ENCODE measurements around the gene SMURF2. TPM values are rescaled to one million over a fixed set of nuclear protein-coding genes. Genes with fewer than 3 reads are reported as not detected.

SMURF2 gene
- polyA plus RNA-seq, 1 of the 3 experiments (the other 2 are of a cell fraction) = 36.6 TPM

DNA sequence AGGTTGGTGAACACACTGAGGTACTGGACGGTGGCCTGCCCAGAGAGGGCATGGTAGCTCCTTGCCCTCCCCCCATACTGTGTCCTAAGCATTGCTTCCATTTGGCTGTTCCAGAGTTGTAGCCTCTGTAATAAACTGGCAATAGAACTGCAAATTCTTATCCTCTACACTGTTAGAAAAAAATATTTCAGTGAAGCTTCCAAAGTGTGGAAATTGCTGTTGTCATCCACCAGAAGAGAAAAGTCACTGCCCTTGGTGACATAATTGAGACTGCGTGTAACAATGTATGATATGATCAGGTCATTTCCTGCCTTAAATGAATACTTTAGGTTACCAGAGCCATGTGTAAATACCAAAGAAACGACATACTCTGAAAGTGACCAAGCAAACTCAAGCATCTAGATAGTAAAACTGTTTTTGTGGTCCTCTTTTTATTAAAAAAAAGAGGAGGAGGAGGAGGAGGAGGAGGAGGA is 89.4 kb downstream of the SMURF2 start:
- 34% methylated on average over 3 of the region's 3 CpGs for WGBS (ENCODE audit: low lambda C conversion rate)
- POLR2A ChIA-PET = no interaction called here
- Histone ChIP-seq H3K4me2 (peak overlapping the region; percentile 20; the same call in 1 of the 2 replicates), H3K9me3 (no peaks in the 10 kb centered on the region), H3K9me2 (no peaks in the 10 kb centered on the region), H3K27ac (ENCODE audit: low read depth in 2 of 2, low read length in 1 of 2) (peak overlapping the region in 1 of 2 experiments; percentile 71; a peak in 2 of 4 replicates), H3F3A (replicated peaks; ENCODE audit: insufficient read depth) (peaks cover 84% of the 10 kb centered on the region), H2AFZ (ENCODE audit: low read depth) (no peak overlapping the region), H3K4me3 (ENCODE audit: low read depth in 2 of 2, low read length in 1 of 2) (no peak overlapping the region), H3K27me3 (ENCODE audit: insufficient read depth) (no peaks in the 10 kb centered on the region), H3K36me3 (replicated peaks in 1 of 2; ENCODE audit: control insufficient read depth in 1 of 2, insufficient read depth in 2 of 2, low read length in 1 of 2) (peaks cover 28 to 90% of the 10 kb centered on the region in 2 experiments), H3K9ac (peak overlapping the region; percentile 12; the same call in 1 of the 2 replicates), H4K20me1 (ENCODE audit: insufficient read depth) (peaks cover 44% of the 10 kb centered on the region), H3K4me1 (ENCODE audit: control insufficient read depth in 1 of 2, insufficient read depth in 2 of 2, low read depth in 1 of 2, low read length in 1 of 2) (peaks cover 4 to 29% of the 10 kb centered on the region in 2 experiments), H3K79me2 (ENCODE audit: insufficient read depth) (peaks cover 92% of the 10 kb centered on the region)
- CTCF ChIA-PET = interaction anchor here (0.6 to 1.3 kb wide), 7 partner anchors 11 to 1513 kb away, joined by 3 to 4 read pairs (median 3); no protein-coding TSS in a partner anchor
- no peak for DNase-seq
- TF ChIP-seq TAF1 (IDR thresholded peaks at IDR 0.05; ENCODE audit: borderline replicate concordance, low read depth, low read length) = no peak
- TF ChIP-seq GABPA (IDR thresholded peaks at IDR 0.05; ENCODE audit: low read depth) = no peak
- TF ChIP-seq TCF12 (IDR thresholded peaks at IDR 0.05) = peak; percentile 27; the same call in 1 of the 2 replicates
- TF ChIP-seq, protein P1, sequence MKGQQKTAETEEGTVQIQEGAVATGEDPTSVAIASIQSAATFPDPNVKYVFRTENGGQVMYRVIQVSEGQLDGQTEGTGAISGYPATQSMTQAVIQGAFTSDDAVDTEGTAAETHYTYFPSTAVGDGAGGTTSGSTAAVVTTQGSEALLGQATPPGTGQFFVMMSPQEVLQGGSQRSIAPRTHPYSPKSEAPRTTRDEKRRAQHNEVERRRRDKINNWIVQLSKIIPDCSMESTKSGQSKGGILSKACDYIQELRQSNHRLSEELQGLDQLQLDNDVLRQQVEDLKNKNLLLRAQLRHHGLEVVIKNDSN (IDR thresholded peaks at IDR 0.05; ENCODE audit: borderline replicate concordance, low read depth) = no peak

DNA sequence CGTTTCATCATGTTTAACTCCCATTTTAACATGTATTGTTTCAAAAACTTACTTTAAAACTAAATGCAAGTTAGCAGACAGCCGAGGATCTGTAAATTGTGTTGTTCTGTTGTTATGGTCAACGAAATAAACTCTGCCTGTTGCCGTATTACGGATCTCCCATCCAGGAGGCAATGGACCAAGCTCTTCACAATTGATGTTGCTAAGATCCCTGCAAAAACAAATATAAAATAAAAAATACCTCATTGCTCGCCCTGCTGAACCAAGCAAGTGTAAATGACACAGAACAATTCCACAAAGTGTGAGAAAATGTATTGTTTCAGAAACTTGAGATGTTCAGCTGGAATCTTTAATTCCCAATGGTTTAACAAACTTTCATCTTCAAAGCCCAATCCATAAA is 90.4 kb downstream of the SMURF2 start:
- H3K36me3 ChIP-seq (replicated peaks in 1 of 2; ENCODE audit: control insufficient read depth in 1 of 2, insufficient read depth in 2 of 2, low read length in 1 of 2) = peaks cover 28 to 91% of the 10 kb centered on the region in 2 experiments
- peaks cover 41% of the 10 kb centered on the region for H4K20me1 ChIP-seq (ENCODE audit: insufficient read depth)
- peaks cover 81% of the 10 kb centered on the region for H3F3A ChIP-seq (replicated peaks; ENCODE audit: insufficient read depth)
- no peaks in the 10 kb centered on the region for H3K9me3 ChIP-seq
- no peak overlapping the region for H2AFZ ChIP-seq (ENCODE audit: low read depth)
- H3K9ac ChIP-seq = no peak overlapping the region
- peaks cover 4 to 29% of the 10 kb centered on the region in 2 experiments for H3K4me1 ChIP-seq (ENCODE audit: control insufficient read depth in 1 of 2, insufficient read depth in 2 of 2, low read depth in 1 of 2, low read length in 1 of 2)
- no peaks in the 10 kb centered on the region for H3K9me2 ChIP-seq
- DNase-seq = no peak
- H3K4me2 ChIP-seq = no peak overlapping the region
- ChIA-PET CTCF (interaction anchor here (1.0 to 2.0 kb wide), 4 partner anchors 12 to 77 kb away, joined by 3 to 5 read pairs (median 4); no protein-coding TSS in a partner anchor), POLR2A (no interaction called here)
- peak overlapping the region in 1 of 2 experiments; percentile 71; a peak in 2 of 4 replicates for H3K27ac ChIP-seq (ENCODE audit: low read depth in 2 of 2, low read length in 1 of 2)
- H3K27me3 ChIP-seq (ENCODE audit: insufficient read depth) = no peaks in the 10 kb centered on the region
- no peak for TF ChIP-seq TCF12 (IDR thresholded peaks at IDR 0.05)
- no peak overlapping the region for H3K4me3 ChIP-seq (ENCODE audit: low read depth in 2 of 2, low read length in 1 of 2)
- 98% methylated on average over 6 of the region's 6 CpGs for WGBS (ENCODE audit: low lambda C conversion rate)
- H3K79me2 ChIP-seq (ENCODE audit: insufficient read depth) = peaks cover 93% of the 10 kb centered on the region

DNA sequence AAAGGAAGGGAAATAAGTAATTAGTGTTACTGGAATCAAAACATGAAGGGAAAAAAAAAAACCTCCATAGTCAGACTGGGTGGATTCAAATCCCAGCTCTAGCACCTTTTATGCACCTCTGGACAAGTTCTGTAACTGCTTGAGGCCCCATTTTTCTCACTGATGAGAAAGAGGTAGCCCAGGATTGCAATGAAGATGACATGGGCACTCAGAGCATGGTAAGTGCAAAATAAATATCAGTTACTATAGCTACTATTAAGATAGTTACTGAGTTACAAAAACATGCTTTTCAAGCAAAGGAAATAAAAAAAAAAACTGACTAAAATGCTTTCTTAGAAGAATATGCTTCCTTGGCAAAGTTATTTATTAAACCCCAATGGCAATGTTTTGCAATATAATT is 96.5 kb downstream of the SMURF2 start:
- Histone ChIP-seq H3F3A (replicated peaks; ENCODE audit: insufficient read depth) (peaks cover 73% of the 10 kb centered on the region), H3K79me2 (ENCODE audit: insufficient read depth) (peaks cover 88% of the 10 kb centered on the region), H3K4me2 (no peak overlapping the region), H3K36me3 (replicated peaks in 1 of 2; ENCODE audit: control insufficient read depth in 1 of 2, insufficient read depth in 2 of 2, low read length in 1 of 2) (peaks cover 51 to 86% of the 10 kb centered on the region in 2 experiments), H2AFZ (ENCODE audit: low read depth) (no peak overlapping the region), H3K9me3 (no peaks in the 10 kb centered on the region), H3K27ac (ENCODE audit: low read depth in 2 of 2, low read length in 1 of 2) (peak overlapping the region in 1 of 2 experiments; percentile 54; a peak in 2 of 4 replicates), H3K9ac (no peak overlapping the region), H4K20me1 (ENCODE audit: insufficient read depth) (peaks cover 19% of the 10 kb centered on the region; the same call in 1 of the 2 replicates), H3K27me3 (ENCODE audit: insufficient read depth) (no peaks in the 10 kb centered on the region), H3K4me1 (ENCODE audit: control insufficient read depth in 1 of 2, insufficient read depth in 2 of 2, low read depth in 1 of 2, low read length in 1 of 2) (no peaks in the 10 kb centered on the region), H3K9me2 (no peaks in the 10 kb centered on the region), H3K4me3 (ENCODE audit: low read depth in 2 of 2, low read length in 1 of 2) (no peak overlapping the region)
- CTCF ChIA-PET = interaction anchor here (0.9 to 1.3 kb wide), 2 partner anchors 65 to 84 kb away, joined by 3 to 5 read pairs; no protein-coding TSS in a partner anchor
- no peak for DNase-seq
- POLR2A ChIA-PET = no interaction called here
- no peak for TF ChIP-seq EZH2phosphoT487 (IDR thresholded peaks at IDR 0.05; ENCODE audit: borderline replicate concordance, low read depth)
- TF ChIP-seq, protein P2, sequence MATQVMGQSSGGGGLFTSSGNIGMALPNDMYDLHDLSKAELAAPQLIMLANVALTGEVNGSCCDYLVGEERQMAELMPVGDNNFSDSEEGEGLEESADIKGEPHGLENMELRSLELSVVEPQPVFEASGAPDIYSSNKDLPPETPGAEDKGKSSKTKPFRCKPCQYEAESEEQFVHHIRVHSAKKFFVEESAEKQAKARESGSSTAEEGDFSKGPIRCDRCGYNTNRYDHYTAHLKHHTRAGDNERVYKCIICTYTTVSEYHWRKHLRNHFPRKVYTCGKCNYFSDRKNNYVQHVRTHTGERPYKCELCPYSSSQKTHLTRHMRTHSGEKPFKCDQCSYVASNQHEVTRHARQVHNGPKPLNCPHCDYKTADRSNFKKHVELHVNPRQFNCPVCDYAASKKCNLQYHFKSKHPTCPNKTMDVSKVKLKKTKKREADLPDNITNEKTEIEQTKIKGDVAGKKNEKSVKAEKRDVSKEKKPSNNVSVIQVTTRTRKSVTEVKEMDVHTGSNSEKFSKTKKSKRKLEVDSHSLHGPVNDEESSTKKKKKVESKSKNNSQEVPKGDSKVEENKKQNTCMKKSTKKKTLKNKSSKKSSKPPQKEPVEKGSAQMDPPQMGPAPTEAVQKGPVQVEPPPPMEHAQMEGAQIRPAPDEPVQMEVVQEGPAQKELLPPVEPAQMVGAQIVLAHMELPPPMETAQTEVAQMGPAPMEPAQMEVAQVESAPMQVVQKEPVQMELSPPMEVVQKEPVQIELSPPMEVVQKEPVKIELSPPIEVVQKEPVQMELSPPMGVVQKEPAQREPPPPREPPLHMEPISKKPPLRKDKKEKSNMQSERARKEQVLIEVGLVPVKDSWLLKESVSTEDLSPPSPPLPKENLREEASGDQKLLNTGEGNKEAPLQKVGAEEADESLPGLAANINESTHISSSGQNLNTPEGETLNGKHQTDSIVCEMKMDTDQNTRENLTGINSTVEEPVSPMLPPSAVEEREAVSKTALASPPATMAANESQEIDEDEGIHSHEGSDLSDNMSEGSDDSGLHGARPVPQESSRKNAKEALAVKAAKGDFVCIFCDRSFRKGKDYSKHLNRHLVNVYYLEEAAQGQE (IDR thresholded peaks at IDR 0.05; ENCODE audit: low read depth, low read length) = no peak
- TF ChIP-seq, protein P3, sequence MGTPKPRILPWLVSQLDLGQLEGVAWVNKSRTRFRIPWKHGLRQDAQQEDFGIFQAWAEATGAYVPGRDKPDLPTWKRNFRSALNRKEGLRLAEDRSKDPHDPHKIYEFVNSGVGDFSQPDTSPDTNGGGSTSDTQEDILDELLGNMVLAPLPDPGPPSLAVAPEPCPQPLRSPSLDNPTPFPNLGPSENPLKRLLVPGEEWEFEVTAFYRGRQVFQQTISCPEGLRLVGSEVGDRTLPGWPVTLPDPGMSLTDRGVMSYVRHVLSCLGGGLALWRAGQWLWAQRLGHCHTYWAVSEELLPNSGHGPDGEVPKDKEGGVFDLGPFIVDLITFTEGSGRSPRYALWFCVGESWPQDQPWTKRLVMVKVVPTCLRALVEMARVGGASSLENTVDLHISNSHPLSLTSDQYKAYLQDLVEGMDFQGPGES (IDR thresholded peaks at IDR 0.05; ENCODE audit: low read depth, low read length) = no peak
- no peak for TF ChIP-seq RCOR1 (IDR thresholded peaks at IDR 0.05; ENCODE audit: low read length)
- no peak for TF ChIP-seq YY1 (IDR thresholded peaks at IDR 0.05; ENCODE audit: low read depth)
- no peak for TF ChIP-seq JUND (IDR thresholded peaks at IDR 0.05)
- no peak for TF ChIP-seq GATA2 (CRISPR knock-in tag; IDR thresholded peaks at IDR 0.05)
- no peak for TF ChIP-seq TEAD4 (IDR thresholded peaks at IDR 0.05; ENCODE audit: borderline replicate concordance, insufficient read depth)
- no peak for TF ChIP-seq ELF1 (IDR thresholded peaks at IDR 0.05)
- TF ChIP-seq MEF2A (IDR thresholded peaks at IDR 0.05; ENCODE audit: borderline replicate concordance, low read depth) = no peak
- no peak for TF ChIP-seq FOXJ3 (CRISPR knock-in tag; IDR thresholded peaks at IDR 0.05)
- TF ChIP-seq, protein P4, sequence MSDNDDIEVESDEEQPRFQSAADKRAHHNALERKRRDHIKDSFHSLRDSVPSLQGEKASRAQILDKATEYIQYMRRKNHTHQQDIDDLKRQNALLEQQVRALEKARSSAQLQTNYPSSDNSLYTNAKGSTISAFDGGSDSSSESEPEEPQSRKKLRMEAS (IDR thresholded peaks at IDR 0.05; ENCODE audit: low read depth) = no peak
